Putamen (tissue), 1 donor: ENCODE measurements around the gene PLEKHG2.

Experiments used
- DNase-seq: peaks from one replicate; pipeline ENCODE4 v3.0.0-alpha.2; 2016; ENCODE audit warnings: low spot score

PLEKHG2 gene

DNA sequence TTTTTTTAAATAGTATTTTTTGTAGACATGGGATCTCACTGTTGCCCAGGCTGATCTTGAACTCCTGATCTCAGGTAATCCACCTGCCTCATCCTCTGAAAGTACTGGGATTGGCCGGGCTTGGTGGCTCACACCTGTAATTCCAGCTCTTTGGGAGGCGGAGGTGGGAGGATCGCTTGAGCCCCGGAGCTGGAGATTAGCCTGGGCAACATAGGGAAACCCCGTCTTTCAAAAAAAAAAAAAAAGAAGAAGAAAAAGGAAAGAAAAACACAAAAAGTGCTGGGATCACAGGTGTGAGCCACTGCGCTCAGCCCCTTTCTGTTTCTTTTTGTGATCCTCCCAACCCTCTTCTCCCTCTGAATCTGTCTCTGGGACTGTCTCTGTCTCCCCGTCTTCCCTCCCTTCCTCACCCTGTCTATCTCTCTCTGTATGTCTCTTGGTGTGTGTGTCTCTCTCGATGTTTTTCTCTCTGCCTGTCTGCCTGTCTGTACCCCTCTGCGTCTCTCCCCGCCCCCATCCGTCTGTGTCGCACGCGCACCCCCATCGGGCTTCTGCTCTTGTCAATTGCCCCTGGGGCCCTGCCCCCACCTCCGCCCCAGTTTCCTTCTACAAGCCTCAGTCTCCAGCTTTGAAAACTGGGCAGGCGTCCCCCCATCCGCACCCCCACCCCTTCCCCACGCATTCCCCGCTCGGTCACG is 6.4 kb upstream of the PLEKHG2 start:
- no peak for DNase-seq

DNA sequence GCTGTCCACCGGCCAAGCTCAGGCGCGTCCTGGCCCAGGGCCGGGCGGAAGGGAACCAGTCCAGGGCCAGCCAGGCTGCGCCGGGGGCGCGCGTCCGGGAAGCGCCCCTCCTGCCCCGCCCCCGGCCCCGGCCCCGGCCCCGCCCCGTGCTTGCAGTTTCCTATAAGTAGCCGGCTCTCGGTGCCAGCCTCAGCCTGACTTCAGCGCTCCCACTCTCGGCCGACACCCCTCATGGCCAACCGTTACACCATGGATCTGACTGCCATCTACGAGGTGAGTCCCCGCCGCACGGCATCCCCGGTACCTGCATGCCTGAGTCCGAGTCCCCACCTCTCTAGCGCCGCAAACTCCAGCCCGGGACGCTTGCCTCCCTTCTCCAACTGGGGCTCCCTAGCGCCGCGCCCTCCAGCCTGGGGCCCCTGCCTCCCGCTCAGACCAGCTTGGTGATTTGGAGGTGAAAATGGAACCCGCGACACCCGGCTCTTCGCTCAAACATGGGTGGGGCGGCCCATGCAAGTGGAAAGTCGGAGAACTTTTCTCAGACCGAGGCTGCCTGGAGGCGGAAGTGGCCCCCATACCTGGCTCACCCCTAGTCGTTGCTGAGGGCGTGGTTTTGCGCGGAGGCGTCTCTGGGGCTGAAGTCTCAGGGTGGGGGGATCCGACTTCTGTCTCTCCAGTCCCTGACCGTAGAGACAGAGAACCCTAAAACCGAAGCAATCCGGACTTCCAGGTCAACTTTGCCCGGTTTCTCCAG is 5.6 kb upstream of the PLEKHG2 start, which contains the start of gene ZFP36:
TSS of gene ZFP36 (plus strand) at position 192 of the 754 bp plus-strand sequence. CDS start at position 250, 58 bp downstream.
- DNase-seq = peak; percentile 67

DNA sequence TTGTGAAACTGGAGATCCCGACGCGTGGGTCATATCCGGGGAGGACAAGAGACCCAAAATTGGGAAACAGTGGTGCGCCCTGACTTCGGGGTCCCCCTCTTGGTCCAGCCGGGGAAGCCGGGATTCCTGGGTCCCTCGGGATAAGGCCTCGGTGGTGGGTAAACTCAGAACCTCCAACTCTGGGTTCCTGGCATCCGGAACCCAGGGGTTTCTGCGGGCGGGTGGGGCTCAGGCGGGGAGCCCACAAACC is 5.1 kb upstream of the PLEKHG2 start:
- no peak for DNase-seq

DNA sequence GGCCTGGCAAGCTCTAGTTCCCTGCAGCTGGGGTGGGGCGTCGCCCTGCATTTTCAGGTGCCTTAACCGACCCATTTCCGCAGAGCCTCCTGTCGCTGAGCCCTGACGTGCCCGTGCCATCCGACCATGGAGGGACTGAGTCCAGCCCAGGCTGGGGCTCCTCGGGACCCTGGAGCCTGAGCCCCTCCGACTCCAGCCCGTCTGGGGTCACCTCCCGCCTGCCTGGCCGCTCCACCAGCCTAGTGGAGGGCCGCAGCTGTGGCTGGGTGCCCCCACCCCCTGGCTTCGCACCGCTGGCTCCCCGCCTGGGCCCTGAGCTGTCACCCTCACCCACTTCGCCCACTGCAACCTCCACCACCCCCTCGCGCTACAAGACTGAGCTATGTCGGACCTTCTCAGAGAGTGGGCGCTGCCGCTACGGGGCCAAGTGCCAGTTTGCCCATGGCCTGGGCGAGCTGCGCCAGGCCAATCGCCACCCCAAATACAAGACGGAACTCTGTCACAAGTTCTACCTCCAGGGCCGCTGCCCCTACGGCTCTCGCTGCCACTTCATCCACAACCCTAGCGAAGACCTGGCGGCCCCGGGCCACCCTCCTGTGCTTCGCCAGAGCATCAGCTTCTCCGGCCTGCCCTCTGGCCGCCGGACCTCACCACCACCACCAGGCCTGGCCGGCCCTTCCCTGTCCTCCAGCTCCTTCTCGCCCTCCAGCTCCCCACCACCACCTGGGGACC is 4.6 kb upstream of the PLEKHG2 start:
- no peak for DNase-seq

DNA sequence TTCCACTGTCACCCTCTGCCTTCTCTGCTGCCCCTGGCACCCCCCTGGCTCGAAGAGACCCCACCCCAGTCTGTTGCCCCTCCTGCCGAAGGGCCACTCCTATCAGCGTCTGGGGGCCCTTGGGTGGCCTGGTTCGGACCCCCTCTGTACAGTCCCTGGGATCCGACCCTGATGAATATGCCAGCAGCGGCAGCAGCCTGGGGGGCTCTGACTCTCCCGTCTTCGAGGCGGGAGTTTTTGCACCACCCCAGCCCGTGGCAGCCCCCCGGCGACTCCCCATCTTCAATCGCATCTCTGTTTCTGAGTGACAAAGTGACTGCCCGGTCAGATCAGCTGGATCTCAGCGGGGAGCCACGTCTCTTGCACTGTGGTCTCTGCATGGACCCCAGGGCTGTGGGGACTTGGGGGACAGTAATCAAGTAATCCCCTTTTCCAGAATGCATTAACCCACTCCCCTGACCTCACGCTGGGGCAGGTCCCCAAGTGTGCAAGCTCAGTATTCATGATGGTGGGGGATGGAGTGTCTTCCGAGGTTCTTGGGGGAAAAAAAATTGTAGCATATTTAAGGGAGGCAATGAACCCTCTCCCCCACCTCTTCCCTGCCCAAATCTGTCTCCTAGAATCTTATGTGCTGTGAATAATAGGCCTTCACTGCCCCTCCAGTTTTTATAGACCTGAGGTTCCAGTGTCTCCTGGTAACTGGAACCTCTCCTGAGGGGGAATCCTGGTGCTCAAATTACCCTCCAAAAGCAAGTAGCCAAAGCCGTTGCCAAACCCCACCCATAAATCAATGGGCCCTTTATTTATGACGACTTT is 3.9 kb upstream of the PLEKHG2 start:
- DNase-seq = no peak

DNA sequence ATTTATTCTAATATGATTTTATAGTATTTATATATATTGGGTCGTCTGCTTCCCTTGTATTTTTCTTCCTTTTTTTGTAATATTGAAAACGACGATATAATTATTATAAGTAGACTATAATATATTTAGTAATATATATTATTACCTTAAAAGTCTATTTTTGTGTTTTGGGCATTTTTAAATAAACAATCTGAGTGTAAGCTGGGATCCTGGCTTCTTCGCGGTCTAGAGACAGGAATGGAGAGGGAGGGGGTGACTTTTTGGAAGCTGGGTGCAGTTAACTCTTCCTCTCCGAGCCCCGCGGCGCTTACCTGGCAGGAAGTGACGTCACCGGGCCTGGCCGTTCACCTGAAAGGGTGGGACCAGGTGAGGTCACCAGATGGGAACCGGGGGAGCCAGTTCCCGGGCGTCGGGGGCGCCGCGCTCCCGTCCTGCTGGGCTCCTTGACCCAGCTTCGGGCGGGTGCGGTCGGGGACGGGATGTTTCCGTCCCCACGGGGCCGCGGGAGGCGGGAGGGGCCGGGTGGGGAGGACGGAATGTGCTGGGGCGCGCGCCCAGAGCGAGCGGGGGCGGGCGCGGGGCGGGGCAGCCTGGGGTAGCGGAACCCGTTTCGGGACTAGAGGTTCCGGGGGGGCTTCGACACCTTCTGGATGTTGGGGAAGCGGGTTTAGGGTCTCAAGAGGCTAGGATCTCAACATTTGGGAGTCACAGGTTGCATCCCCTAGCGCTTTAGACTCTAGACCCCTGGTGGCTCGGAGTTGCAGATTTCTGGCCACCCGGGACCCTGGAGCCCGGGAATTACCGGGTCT is 3.1 kb upstream of the PLEKHG2 start:
- DNase-seq = no peak

DNA sequence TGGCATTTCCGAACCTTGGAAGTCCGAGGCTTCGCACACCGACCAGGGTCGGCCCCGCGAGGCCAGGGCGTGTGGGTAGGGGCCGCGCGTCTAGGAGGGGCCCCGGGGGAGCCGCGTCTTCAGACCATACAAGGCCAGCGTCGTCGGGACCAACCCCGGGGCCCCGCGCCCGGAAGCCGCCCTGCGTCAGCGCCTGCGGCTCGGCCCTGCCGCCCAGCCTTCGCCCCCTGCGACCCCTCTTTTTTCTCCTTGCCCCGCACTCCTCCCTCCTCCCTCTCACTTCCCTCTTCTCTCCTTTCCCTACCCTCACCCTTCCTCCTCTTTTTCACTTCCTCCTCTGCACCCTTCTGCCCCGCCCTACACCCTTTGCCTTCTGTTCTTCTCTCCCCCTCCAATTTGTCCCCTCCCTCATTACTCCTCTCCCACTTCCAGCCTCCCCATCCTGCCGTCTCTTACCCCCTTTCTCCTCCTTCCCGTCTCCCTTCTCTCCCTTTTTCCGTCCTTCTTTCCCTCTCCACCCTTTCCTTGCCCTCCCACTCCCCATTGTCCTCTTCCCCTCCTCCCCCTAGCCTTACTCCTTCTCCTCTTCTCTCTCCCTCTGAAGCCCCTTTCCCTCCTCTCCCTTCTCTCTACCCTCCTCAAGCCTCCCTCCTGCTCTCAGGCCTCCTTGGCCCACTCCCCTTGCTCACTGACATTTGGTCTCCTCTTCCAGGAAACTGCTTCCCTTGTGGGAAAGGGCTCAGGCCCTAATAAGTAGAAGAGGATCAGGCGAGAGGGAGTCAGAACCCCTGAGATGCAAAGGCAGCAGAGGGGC is 2.2 kb upstream of the PLEKHG2 start:
- no peak for DNase-seq

DNA sequence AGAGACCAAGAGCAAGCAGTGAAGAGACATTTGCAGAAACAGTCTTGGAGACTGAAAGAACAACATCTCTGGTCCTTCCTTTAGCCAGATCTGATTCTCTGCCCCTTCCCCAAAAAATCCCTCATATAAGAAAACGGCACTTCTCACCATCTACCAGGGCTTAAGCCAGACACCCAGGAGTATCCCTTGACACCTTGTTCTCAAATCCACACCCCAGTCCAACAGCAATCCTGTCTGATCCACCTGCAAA is 1.7 kb upstream of the PLEKHG2 start:
- no peak for DNase-seq

DNA sequence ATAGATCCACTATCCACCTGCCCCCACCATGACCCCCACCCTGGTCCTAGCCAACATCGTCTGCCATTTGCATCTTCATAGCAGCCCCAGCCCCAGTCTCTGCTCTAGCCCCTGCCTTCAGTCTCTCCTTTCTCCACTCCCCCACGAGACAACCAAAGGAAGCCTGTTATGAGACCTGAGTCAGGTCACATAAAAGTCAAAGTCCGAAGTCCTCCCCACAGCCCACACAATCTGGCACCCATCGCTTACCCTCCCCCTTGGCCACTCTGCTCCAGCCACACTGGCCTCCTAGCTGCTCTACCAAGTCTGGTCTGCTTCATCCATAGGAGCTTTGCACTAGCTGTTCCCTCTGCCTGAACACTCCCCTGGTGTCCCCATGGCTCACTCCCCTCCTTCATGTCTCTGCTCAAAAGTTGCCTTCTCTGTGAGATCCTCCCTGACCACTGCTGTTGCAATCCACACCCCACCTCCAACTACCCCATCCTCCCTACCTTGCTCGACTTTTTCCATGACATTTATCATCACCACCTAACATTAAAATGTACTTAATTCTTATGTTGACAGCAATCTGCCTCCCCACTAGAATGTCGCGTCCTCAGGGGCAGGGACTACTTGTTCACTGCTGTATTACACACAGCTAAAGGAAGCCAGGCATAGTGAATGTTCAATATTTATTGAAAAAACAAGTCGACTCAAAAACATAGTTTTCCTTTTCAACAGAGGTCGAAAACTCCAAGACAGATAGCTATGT is 1.2 kb upstream of the PLEKHG2 start:
- DNase-seq = no peak

DNA sequence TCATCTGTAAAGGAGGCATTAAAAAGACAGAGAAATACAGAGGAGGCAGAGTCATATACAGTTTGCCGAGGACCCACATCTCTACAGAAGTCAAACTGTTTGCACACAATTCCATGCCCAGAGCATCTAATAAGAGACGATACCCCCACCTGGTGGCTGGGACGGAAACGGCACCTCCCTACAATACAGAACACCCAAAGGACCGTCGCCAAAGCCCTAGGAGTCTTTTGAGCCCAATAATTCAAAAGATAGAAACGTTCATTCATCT is 703 bp upstream of the PLEKHG2 start:
- DNase-seq = peak; percentile 85

DNA sequence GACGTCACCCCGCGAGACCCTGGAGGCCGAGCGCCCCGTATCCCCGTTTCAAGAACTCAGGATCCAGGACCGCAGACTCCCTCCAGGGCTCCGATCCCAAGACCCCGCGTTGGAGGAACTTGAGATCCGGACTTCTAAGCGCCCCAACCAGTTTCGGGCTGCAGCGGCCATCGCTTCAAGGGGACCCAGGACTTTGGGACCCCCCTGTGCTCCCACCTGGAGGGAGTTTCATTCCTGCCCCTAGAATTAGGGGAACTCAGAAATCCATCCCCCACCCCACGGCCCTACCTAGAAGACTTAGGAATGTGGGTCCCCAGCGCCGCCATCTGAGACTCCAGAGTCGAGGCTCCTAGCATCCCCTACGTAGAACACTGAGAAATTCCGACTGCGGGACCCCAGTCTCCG is 400 bp downstream of the PLEKHG2 start:
- DNase-seq = no peak

DNA sequence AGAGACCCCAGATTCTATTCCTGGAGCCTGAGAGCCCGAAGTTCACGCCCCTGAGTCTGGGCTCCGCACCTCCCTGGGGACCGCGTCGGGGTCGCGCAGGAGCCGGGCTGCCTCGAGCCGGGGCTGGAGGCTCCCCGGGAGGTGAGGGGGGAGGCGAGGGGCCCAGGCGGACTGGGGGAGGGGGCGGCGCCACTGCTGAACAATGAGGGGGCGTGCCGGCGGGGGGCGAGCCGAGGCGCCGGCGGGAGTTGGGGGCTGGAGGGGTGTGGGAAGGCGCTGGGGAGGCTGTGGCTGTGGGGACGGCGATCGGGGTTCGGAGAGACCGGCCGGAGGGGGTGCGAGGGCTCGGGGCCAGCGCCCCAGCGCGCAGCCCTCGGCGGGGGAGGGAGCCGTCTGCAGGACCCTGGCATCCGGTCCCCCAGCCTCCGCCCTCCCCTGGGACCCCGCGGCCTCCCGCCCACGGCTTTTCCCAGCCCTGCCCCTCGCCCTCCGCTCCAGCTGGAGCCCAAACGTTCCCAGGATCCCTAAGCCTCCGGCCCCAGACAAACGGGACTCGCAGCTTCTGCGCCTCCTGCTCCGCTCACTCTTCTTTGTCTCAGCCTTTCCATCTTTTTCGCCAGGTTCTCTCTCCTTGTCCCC is 922 bp downstream of the PLEKHG2 start:
- no peak for DNase-seq

DNA sequence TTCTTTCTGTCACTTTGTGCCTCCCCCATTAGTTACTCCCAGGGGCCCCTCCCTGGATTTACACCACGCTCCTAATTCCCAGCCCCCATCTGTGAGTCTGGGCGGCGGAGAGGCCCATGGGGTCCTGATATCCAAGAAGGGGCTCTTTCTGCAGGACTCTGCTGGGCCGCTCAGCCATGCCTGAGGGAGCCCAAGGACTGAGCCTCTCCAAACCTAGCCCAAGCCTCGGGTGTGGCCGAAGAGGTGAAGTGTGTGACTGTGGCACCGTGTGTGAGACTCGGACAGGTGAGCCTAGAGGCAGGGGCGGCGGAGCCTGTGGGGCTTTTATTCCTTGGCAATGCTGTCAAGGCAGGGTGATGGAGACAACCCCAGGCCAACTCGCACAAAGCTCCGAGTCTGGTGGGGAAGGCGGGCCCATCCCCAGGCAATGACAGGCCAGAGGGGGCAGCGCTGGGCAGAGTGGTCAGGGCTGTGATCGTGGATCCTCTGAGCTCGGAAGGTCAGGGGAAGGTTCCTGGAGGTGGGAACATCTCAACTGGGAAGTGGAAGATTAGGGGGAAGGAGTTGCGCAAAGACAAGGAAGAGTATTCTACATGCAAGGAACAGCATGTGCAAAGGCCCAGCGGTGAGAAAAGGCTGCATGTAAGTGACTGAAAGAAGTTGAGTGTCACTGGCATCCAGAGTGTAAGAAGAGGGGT is 1.6 kb downstream of the PLEKHG2 start:
- DNase-seq = no peak

DNA sequence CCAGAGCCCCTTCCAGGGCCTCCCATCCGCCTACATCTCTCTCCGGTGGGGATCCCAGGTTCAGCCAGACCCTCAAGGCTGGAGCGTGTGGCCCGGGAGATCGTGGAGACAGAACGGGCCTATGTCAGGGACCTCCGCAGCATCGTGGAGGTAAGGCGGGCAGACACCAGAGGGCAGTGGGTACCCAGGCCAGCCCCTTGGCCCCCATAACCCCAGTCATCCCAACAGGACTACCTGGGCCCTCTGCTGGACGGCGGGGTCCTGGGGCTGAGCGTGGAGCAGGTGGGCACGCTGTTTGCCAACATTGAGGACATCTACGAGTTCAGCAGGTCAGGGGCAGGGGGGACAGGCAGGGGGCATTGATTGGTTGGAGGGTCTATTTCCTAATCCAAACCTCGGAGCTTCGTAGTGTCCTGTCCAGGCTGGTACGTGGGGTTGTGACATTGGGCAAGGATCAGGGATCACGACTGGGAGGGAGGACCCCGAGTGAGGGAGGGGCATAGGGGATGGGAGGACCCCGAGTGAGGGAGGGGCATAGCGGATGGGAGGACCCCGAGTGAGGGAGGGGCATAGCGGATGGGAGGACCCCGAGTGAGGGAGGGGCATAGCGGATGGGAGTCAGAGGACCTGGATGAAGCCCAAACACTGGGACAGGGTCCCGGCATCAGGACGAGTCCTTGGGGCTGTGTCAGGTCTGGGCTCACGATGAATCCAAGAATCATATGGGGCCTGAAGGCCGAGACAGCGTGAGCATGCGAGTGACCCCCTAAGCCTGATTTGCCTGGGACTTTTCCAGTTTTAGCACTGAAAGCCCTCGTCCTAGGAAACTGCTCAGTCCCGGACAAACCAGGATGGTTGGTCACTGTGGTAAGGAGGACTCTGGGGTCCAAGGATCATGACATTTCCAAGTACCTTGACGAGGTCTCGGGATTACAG is 2.9 kb downstream of the PLEKHG2 start:
- DNase-seq = no peak

DNA sequence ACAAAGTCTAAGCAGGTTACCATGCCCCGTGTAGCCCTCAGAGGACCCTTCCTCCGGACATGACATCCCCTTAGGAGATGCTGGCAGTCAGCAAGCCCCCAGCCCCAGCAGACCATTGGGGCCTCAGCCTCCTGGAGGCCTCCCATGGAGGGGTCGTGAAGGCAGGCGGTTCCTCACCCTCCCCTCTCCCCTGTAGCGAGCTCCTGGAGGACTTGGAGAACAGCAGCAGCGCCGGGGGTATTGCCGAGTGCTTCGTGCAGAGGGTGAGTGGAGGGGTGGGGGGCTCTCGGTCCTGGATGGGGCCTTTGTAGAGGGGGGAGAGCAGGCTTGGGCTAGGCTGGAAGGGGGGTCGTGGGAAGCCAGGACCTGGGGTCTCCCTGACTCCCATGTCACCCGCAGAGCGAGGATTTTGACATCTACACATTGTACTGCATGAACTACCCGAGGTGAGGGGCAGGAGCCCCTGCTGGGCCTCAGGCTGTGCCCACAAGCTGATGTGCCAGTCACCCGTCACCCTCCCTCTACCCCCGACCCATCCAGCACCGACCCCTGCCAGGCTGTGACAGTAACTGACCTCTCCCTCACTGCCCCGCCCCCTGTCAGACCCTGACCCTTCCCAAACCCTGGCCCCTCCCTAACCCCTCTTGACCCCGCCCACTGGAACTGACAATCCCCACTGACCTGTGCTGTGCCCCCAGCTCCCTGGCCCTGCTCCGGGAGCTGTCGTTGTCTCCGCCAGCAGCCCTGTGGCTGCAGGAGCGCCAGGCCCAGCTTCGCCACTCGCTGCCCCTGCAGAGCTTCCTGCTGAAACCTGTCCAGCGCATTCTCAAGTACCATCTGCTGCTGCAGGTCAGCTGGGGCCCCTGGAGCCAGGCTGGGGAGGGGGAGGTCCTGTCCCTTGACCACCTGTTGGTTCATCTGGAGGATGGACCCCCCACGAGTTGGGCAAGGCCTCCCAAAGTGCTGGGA is 4.0 kb downstream of the PLEKHG2 start:
- no peak for DNase-seq

DNA sequence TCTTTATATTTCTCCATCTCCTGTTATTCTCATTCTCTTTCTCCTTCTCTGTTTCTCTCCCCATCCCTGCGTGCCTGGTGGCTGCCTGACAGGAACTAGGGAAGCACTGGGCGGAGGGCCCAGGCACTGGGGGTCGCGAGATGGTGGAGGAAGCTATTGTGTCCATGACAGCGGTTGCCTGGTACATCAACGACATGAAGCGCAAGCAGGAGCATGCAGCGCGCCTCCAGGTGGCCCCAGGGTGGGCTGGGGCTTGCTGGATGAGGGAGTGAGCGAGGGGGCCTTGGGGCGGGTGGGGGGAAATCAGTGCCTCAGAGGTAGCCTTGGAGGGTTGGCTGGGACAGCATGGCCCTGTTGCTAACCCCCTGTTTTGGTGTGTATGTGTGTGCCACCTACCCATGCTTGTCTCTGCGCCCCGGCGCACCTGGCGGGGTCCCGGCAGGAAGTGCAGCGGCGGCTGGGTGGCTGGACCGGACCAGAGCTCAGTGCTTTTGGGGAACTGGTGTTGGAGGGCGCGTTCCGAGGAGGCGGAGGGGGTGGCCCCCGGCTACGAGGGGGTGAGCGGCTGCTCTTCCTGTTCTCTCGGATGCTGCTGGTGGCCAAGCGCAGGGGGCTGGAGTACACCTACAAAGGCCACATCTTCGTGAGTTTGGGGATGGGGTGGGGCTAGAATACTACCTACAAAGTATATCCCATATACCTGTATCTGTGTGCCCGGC is 5.2 kb downstream of the PLEKHG2 start:
- DNase-seq = no peak
